HG03469 (cell line): ENCODE measurements around the gene SRC.

ENCODE experiments used
- ATAC-seq: cut with Tn5 transposase; IDR thresholded peaks from one replicate; pipeline ENCODE4 v1.9.1; 2021; ENCODE audit warnings: mild to moderate bottlenecking, moderate library complexity, moderate number of reproducible peaks; ENCODE audit not compliant: unreplicated experiment

The SRC gene

GRCh38 chr20:37420610-37421009 is 74.7 kb downstream of the SRC start:
- no peak for ATAC-seq

- no peak for ATAC-seq
These were observed 75.3 kb downstream of the SRC start for GRCh38 chr20:37421060-37421905.

DNA sequence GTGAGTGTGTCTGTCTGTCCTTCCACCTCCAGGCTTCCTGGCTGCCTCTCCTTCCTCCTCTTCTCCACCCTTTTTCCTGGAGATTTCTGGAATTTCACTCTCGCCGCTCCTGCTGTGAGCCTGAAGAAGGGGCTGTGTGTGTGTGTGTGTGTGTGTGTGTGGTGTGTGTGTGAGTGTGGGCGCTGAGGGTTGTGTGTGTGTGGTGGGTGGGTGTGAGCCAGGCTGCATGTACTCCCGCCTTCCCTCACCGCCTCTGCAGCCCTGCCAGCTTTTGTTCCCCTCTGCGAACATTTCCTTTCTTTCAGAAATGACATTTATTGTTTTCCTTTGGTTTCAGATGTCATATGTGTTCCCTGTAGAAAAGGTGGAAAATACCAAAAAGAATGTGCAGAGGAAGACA is 76.0 kb downstream of the SRC start:
- ATAC-seq, result no peak

DNA sequence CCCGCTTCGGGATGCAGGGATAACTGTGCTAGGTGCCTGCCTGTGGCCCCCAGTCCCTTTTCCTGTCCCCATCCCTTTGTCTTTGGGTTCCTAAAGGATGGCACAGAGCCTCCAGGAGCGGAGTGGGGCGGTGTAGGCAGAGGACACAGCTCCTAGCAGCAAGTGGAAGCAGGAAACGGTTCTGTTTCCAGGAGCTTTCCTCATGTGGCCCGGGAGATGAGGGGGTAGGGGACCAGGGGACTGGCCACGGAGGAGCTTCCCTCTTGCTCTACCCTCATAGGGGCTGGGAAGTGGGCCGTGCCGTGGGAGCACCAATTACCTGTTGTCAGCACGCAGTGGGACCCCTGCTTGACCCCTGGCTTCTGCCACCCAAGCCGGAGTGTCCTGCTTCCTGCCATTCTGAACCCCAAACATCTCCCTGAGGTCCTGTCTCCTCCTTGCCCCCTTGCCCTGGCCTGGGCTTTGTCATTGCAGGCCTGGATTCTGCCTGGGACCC is 76.9 kb downstream of the SRC start:
- no peak for ATAC-seq

DNA sequence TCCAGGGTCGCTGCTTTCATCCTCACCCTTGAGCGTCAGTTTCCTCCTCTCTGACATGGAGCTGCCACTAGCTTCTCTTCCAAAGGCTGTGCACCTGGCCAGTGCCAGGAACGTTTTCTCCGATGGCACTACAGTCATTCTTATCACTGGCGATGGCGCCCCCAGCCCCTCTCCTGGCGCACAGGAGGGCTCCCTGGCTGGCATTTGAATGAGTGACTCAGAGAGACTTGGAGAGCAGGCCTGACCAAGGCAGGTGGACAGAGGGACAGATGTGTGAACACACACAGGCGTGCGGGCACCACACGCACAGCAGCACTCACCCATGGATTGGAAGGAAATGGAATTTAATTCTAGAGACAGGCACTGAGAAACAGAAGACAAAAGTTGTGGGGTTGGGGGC is 77.6 kb downstream of the SRC start:
- ATAC-seq, result no peak

- ATAC-seq, result no peak
These were observed 78.3 kb downstream of the SRC start for GRCh38 chr20:37424062-37424851.

GRCh38 chr20:37425103-37425625 is 79.2 kb downstream of the SRC start:
- ATAC-seq, result no peak

- ATAC-seq, result no peak
These were observed 80.2 kb downstream of the SRC start for GRCh38 chr20:37426106-37426505.

GRCh38 chr20:37426978-37427377 is 81.0 kb downstream of the SRC start:
- no peak for ATAC-seq

- no peak for ATAC-seq
These were observed 84.1 kb downstream of the SRC start for GRCh38 chr20:37430044-37430443.

DNA sequence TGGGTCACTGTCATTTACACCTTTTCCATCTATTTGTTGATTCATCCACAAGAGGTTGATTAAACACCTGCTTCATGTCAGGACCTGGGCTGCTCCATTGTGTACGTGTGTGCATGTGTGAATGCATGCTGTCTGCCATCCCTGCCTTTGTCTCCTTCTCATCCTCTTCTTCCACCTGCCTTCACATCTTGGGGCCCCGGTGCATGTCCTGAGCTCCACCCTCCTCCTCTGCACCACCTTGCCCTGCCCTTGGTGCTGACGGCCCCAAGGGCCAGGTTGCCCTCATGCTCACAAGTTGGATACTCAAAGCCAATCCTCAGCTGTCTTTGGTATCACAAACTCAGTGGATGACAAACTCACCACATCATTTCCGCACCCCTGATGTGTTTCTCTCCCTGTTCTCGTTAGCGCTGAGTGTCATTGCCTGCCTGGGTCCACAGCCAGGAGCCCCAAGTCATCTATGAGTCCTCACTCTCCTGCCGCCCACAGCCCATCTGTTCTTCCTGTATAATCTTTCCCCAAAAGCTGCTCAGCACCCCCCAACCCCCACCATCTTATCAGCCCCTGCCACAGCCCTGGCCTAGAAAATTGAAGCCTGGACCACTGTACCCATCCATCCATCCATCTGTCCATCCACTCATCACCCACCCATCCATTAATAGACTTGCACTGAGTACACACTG is 85.0 kb downstream of the SRC start:
- no peak for ATAC-seq

DNA sequence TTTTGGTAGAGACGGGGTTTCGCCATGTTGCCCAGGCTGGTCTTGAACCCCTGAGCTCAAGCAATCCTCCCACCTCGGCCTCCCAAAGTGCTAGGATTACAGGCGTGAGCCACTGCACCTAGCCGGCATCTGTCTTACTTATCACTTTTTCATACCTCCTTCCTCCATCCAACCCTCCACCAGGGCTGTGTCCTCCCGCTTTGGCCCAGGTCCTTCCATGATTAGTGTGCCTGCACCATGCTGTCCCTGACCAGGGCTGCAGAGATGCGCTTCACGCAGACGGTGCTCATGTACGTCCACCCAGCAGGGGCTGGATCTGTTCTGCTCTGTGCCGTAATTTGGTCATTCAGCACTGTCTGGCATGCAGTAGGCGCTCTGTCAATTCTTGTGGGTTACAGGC is 85.8 kb downstream of the SRC start:
- no peak for ATAC-seq

DNA sequence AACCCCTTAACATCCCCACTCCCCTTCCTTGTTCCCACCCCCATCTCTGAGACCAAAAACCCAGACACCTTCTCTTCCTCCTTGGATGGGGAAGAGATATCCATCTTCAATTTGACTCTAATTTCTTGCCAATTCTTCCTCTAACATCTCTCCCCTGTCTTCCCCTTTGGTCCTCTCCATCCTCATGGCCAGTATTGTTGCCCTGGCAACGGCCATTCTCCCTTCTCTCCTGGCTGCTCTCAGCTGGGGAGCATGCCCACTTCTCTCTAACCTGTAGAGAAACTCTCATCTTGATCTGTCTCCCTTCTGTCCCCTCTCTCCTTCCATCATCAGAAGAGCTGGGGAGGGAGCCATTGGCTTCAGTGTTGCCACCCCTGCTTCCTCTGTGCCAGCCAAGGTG is 86.7 kb downstream of the SRC start:
- no peak for ATAC-seq

GRCh38 chr20:37435607-37436006 is 89.7 kb downstream of the SRC start:
- ATAC-seq, result no peak

DNA sequence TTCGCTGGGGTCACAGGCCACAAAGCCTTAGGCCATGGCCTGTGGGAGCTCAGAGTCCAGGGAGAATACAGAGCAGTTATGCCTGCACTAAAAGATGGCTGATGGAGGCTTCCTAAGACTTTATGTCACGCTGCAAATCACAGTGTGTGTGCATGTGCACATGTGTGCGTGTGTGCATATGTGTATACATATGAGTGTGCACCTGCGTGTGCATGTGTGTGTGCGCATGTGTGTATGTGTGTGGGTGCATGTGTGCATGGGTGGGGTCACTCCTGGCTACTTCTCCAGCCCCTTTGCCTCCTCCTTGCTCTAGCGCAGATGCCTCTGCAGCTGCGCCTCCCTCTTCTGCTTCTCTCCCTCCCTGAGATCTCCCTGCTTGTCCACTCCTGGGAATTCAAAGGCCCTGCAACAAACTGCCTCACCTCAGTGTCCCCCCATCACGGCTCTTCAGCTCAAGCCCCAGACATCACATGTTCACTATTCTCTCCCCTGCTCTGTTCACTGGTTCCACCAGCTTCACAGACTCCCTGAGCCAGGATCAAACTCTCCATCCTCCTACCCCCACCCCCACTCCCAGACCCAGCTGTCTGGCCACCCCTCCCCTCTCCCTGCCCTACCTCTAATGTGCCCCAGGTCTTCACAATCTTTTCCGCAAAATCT is 90.7 kb downstream of the SRC start:
- ATAC-seq, result no peak

DNA sequence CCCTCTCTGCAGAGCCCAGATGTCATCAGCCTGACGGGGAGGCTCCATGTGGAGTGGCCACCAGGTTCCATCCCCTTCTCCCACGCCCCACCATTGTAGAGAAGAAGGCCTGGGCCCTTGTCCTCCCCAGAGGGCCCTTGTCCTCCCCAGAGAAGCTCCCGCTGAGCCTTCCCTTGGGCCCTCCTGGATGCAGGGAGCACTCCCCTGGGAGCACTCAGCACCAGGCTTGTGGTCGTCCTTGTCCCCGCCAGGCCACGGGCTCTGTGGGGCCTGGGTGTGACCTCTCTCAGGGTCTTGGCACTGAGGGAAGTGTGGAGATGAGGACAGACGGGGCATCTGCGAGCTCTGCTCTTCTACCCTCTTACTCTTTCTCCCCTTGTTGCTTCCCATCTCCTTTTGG is 91.7 kb downstream of the SRC start:
- no peak for ATAC-seq

DNA sequence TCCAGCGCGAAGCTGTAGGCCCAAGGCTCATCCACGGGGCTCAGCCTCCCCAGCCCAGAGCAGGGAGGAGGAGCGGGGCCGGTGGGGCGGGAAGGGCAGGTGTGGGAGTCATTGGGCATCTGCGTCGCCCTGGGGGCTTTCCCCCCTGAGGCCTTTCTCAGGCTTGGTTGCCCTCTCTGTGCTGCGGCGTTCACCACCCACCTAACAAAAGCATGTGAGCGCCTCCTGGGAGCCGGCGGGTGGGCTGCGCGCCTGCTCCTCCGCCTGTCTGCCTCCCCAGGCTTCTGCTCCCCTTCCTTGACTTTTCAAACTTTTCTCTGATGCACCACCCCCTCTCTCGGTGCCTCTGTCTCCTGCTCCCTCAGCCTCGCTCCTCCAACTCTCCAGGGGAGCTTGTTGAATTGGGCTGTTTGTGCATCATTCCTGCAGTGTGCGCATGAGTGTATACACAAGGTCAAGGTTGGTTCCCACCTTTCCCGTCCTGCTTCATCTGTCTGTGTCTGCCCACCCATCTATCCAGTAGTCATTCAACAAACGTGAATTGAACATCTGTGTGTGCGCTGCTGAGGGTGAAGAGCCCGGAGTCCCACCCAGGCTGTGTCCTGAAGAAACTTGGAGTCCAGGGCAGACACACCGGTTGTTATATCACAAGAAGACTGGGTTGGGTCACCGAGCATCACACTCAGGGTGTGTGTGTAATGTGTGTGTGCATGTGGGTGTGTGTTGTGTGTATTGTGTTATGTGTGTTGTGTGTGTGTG is 92.7 kb downstream of the SRC start:
- ATAC-seq, result no peak

GRCh38 chr20:37439223-37439933 is 93.4 kb downstream of the SRC start:
- no peak for ATAC-seq

DNA sequence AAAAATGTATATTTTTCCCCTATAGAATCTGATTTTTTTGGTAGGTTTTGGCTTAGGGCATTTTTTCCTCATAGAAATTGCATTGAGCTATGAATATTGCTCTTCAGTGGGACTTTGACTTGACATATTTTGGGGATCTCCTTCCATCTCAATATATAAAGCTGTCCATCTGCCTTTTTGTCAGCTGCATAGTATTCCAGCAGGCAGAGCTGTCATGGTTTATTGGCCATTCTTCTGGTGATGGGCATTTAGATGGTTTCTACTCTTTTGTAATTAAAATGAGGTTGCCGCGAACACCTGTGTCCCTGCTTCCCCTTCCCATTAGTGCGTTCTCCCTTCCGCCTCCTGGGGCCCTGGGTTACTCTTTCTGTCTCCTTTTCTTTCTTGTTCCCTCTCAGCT is 95.1 kb downstream of the SRC start:
- no peak for ATAC-seq
